Fibroblast of lung (primary cell): Measurements from ENCODE around the gene HMCN2. TPM values are rescaled to one million over a fixed set of nuclear protein-coding genes. Genes with fewer than 3 reads are reported as not detected.

Experiments
- DNase-seq, 2 donors: peaks; one replicate each; pipeline versions ENCODE4 v3.0.0 to v3.0.0-alpha.2; 2010; ENCODE audit warnings: low read depth in 2 of 2
- H2AFZ ChIP-seq: 2 replicates; pipeline ENCODE4 v1.5.1; 2012; ENCODE audit warnings: low read length, control low read depth, inconsistent platforms
- H3K27ac ChIP-seq: 2 replicates; pipeline ENCODE4 v1.5.1; 2011; ENCODE audit warnings: low read length, control low read depth; ENCODE audit not compliant: insufficient read depth
- H3K27me3 ChIP-seq: 2 replicates; pipeline ENCODE4 v1.5.1; 2011; ENCODE audit warnings: mild to moderate bottlenecking, low read length; ENCODE audit not compliant: control insufficient read depth, insufficient read depth
- H3K36me3 ChIP-seq: 2 replicates; pipeline ENCODE4 v1.5.1; 2011; ENCODE audit warnings: low read length; ENCODE audit not compliant: control insufficient read depth, insufficient read depth
- H3K4me1 ChIP-seq: 2 replicates; pipeline ENCODE4 v1.5.1; 2011; ENCODE audit warnings: low read length; ENCODE audit not compliant: control insufficient read depth, insufficient read depth; ENCODE audit errors: extremely low read depth
- H3K4me2 ChIP-seq: 2 replicates; pipeline ENCODE4 v1.5.1; 2011; ENCODE audit warnings: low read length, control low read depth; ENCODE audit not compliant: insufficient read depth; ENCODE audit errors: extremely low read depth
- H3K4me3 ChIP-seq, 4 experiments: fragments of 200-600 bp in 1 of 4; sonication (generic) in 1 of 4; replicated peaks in 1 of 4; 2 replicates each; pipeline ENCODE4 v1.5.1; 2011 to 2016; ENCODE audit warnings: low read length in 4 of 4, low read depth in 3 of 4, mild to moderate bottlenecking in 3 of 4, control low read depth in 2 of 4, inconsistent platforms in 1 of 4, mixed read lengths in 1 of 4; ENCODE audit not compliant: insufficient read depth in 1 of 4; ENCODE audit errors: control extremely low read depth in 1 of 4
- H3K79me2 ChIP-seq: 2 replicates; pipeline ENCODE4 v1.5.1; 2012; ENCODE audit warnings: mild to moderate bottlenecking, low read length, inconsistent platforms; ENCODE audit not compliant: control insufficient read depth, insufficient read depth
- H3K9ac ChIP-seq: 2 replicates; pipeline ENCODE4 v1.5.1; 2011; ENCODE audit warnings: mild to moderate bottlenecking, low read length, control low read depth; ENCODE audit not compliant: insufficient read depth
- H3K9me3 ChIP-seq: 2 replicates; pipeline ENCODE4 v1.5.1; 2012; ENCODE audit warnings: low read depth, low read length; ENCODE audit not compliant: control insufficient read depth, insufficient read depth
- H4K20me1 ChIP-seq: 2 replicates; pipeline ENCODE4 v1.5.1; 2011; ENCODE audit warnings: low read length; ENCODE audit not compliant: control insufficient read depth, insufficient read depth; ENCODE audit errors: extremely low read depth
- EZH2 ChIP-seq: IDR thresholded peaks from 2 replicates; pipeline ENCODE4 v1.5.1; 2012; ENCODE audit warnings: low read length, control low read depth, mild to moderate bottlenecking; ENCODE audit errors: missing control alignments
- polyA plus RNA-seq, 2 donors: library from polyadenylated mRNA; depleted of rRNA in 1 of 2; stranded (reverse) in 1 of 2; unstranded in 1 of 2; fragments of >200 nt; gene quantifications; 2 replicates each; pipeline ENCODE4 v1.2.1, GENCODE V29; 2011 to 2012; ENCODE audit warnings: missing spikeins in 1 of 2
- total RNA-seq: library from RNA; depleted of rRNA; stranded (reverse); fragments of >200 nt; gene quantifications from 2 replicates; pipeline ENCODE4 v1.2.1, GENCODE V29; 2014
- TF ChIP-seq, protein P1 (sequence below), 2 donors: IDR thresholded peaks in 1 of 2; conservative IDR thresholded peaks in 1 of 2; 1 replicate in 1 of 2; 2 replicates in 1 of 2; pipeline ENCODE4 v1.5.1; 2011 to 2012; ENCODE audit warnings: low read length in 2 of 2, control low read depth in 1 of 2, inconsistent platforms in 1 of 2, low read depth in 1 of 2, mild to moderate bottlenecking in 1 of 2

Gene HMCN2
- total and polyA plus RNA-seq, 2 donors (not counting 1 experiment from before 2014, with no cell fraction given): under 0.01 TPM; not detected in 1

DNA sequence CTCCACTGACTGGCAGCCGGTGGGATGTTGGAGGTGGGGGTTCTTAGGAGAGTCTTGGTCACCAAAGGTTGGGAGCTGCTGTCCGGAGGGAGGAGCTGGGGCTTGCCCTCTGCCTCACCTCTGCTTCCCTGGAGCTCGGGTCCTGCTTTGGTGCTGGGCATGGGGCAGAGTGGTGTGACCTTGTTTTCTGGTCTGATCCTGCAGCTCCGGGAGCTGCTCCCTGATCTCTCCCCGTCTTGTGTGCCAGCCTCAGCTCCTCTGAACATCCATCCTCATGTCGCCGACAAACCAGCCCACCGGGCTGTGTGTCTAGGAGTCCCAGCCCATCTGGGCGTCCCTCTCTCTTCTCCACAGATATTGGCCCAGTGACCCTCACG lies 18.7 kb downstream of the HMCN2 start:
- Histone ChIP-seq H3K27ac (no peak overlapping the region), H3K36me3 (no peaks in the 10 kb centered on the region), H2AFZ (no peak overlapping the region), H3K9ac (no peak overlapping the region), H4K20me1 (no peaks in the 10 kb centered on the region), H3K27me3 (peaks cover 22% of the 10 kb centered on the region), H3K79me2 (no peaks in the 10 kb centered on the region), H3K4me2 (no peak overlapping the region), H3K9me3 (no peaks in the 10 kb centered on the region), H3K4me3 (no peak overlapping the region), H3K4me1 (no peaks in the 10 kb centered on the region)
- TF ChIP-seq, protein P1, sequence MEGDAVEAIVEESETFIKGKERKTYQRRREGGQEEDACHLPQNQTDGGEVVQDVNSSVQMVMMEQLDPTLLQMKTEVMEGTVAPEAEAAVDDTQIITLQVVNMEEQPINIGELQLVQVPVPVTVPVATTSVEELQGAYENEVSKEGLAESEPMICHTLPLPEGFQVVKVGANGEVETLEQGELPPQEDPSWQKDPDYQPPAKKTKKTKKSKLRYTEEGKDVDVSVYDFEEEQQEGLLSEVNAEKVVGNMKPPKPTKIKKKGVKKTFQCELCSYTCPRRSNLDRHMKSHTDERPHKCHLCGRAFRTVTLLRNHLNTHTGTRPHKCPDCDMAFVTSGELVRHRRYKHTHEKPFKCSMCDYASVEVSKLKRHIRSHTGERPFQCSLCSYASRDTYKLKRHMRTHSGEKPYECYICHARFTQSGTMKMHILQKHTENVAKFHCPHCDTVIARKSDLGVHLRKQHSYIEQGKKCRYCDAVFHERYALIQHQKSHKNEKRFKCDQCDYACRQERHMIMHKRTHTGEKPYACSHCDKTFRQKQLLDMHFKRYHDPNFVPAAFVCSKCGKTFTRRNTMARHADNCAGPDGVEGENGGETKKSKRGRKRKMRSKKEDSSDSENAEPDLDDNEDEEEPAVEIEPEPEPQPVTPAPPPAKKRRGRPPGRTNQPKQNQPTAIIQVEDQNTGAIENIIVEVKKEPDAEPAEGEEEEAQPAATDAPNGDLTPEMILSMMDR (conservative IDR thresholded peaks at IDR 0.05 in 1 of 2, IDR thresholded peaks at IDR 0.05 in 1 of 2; ENCODE audit: low read depth in 1 of 2, low read length in 2 of 2): no peak
- TF ChIP-seq EZH2: no peak
- DNase-seq: no peak

DNA sequence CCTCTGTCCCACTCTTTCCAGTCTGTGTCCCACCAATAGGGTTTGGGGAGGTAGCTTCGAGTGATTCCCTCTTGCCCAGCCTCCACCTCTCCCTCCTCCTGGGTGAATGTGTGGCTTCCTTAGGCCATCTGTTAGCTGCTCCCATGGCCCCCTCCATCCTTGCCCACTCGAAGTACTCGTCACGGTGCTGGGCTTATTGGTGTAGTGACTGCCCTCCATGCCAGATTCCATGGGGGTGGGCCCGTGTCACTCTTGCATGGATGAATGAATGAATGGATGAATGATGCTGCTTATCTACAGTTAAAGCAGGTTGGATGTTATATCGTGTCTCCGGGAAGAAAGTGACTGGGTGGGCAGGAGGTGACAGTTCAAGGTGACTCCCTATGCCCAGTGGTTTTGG lies 19.1 kb downstream of the HMCN2 start:
- Histone ChIP-seq H4K20me1 (no peaks in the 10 kb centered on the region), H3K27ac (no peak overlapping the region), H3K4me3 (no peak overlapping the region), H3K4me2 (no peak overlapping the region), H3K36me3 (no peaks in the 10 kb centered on the region), H3K9me3 (no peaks in the 10 kb centered on the region), H3K27me3 (peaks cover 24% of the 10 kb centered on the region), H3K79me2 (no peaks in the 10 kb centered on the region), H2AFZ (no peak overlapping the region), H3K9ac (no peak overlapping the region), H3K4me1 (no peaks in the 10 kb centered on the region)
- no peak for DNase-seq
- no peak for TF ChIP-seq EZH2
- TF ChIP-seq, protein P1 (conservative IDR thresholded peaks at IDR 0.05 in 1 of 2, IDR thresholded peaks at IDR 0.05 in 1 of 2; ENCODE audit: low read depth in 1 of 2, low read length in 2 of 2): no peak

DNA sequence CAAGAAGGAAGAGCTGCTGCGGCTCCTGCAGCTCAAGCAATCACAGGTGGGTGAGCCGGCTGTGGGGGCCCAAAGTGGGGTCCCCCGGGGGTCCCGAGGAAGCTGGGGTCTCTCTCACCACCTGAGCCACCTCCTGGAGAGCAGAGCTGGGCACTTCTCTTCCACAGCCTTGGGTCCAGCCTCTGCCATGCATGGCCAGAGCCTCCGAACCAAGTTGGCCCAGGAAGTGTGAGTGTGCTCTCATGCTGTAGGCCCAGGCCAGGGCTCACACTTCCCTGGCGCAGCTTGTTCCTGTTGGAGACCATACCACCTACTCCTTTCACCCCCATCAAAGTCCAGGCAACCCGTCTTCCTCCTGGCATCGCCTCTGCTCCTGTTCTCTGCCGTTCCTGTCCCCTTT lies 19.7 kb downstream of the HMCN2 start:
- Histone ChIP-seq H3K4me3 (no peak overlapping the region), H2AFZ (no peak overlapping the region), H3K36me3 (no peaks in the 10 kb centered on the region), H3K4me2 (no peak overlapping the region), H3K27ac (no peak overlapping the region), H3K4me1 (no peaks in the 10 kb centered on the region), H3K9me3 (no peaks in the 10 kb centered on the region), H3K9ac (no peak overlapping the region), H3K27me3 (peaks cover 29% of the 10 kb centered on the region), H3K79me2 (no peaks in the 10 kb centered on the region), H4K20me1 (no peaks in the 10 kb centered on the region)
- TF ChIP-seq, protein P1 (conservative IDR thresholded peaks at IDR 0.05 in 1 of 2, IDR thresholded peaks at IDR 0.05 in 1 of 2; ENCODE audit: low read depth in 1 of 2, low read length in 2 of 2): no peak
- TF ChIP-seq EZH2: no peak
- DNase-seq: no peak
